Right renal cortex interstitium (tissue), 3 donors: ENCODE measurements around the gene PDYN. TPM values are rescaled to one million over a fixed set of nuclear protein-coding genes. Genes with fewer than 3 reads are reported as not detected.

ENCODE experiments used
- DNase-seq, 3 donors: peaks; one replicate each; pipeline ENCODE4 v3.0.0-alpha.2; 2013; ENCODE audit warnings: low read depth in 3 of 3, low spot score in 2 of 3
- polyA plus RNA-seq, 3 donors: library from polyadenylated mRNA; unstranded; fragments of 120-200 nt; gene quantifications; one replicate each; pipeline ENCODE4 v1.2.1, GENCODE V29; 2013; ENCODE audit not compliant: insufficient read length in 3 of 3

The PDYN gene
- polyA plus RNA-seq, 3 donors, result 0.23 to 0.75 (median 0.43) TPM

- no peak for DNase-seq
Measured at GRCh38 chr20:1937316-1937976, 56.4 kb downstream of the PDYN start.

GRCh38 chr20:1935696-1936366, 58.0 kb downstream of the PDYN start:
- no peak for DNase-seq

DNA sequence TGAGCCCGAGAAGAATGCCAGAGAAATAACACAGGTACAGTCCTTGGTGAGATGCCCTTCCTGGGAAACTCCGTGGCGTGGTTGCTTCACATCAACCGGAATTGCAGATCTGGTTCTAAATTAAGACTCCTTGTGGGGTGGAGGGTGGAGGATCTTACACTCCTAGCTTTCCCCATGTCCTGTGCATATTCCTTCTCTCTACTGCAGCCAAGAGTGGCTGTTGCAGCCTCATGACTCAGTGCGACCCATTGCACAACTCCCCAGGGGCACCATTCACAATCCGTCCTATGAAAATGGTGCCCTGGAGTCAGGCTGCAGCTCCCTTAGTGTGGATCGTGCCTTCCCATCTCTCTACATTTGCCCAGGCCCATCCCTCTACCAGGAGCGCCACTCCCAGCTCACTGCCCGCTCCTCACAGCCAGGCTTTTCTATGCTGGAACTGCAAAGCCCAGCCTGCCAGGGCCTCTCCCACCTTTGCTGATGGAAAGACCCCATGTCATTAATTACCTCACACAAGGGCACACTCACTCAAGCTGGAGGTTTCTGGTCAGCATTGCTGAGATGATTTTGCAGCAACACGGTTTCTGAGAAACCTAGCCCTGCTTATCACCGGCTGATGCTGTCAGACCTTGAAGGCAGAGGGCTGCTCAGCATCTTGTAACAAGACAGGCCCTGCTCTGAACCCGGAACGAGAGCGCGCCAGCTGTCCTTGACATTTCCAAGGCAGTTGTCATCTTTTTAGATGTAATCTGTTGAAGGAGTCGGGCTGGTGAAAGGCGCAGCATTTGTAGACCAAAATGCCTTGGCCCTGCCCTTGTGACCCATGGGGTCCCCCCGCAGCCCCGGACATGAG, 58.9 kb downstream of the PDYN start:
- no peak for DNase-seq

GRCh38 chr20:1934156-1934555, 59.7 kb downstream of the PDYN start:
- DNase-seq, result no peak

DNA sequence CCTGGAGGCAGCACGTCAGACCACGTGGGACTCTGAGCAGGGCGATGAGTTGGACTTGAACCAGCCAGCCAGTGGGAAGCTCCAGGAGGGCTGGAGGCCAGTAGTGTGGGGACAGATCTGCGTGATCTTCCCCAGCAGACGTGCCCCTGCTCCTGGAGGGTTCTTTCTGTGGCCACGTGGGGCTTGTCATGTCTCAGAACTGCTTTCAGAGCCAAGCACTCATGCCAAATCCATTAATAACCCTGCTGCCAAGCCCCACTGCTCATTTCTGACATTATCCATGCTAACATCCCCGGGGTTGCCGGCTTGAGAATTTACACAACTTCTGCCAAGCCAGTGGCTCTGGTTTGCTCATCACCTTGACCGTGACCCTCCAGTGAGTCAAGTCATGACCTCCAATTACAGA, 60.4 kb downstream of the PDYN start:
- DNase-seq, result no peak

DNA sequence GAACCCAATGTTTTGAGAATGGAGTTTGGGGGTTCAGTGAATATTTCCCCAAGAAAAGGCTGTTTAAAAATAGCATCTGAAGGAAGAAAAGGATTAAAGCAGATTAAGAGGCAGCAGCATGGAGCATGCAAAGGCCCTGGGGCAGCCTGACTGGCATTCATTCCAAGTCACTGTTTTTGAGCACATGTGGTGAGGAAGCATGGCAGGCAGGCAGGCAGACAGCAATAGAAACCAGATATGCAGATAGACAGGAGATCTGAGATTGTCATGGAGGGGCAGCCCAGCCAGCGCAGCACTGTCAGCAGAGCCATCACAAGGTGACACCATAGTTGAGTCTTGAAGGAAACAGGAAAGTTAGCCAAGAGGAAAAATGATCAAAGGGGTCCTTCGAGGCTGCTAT, 60.9 kb downstream of the PDYN start:
- no peak for DNase-seq

DNA sequence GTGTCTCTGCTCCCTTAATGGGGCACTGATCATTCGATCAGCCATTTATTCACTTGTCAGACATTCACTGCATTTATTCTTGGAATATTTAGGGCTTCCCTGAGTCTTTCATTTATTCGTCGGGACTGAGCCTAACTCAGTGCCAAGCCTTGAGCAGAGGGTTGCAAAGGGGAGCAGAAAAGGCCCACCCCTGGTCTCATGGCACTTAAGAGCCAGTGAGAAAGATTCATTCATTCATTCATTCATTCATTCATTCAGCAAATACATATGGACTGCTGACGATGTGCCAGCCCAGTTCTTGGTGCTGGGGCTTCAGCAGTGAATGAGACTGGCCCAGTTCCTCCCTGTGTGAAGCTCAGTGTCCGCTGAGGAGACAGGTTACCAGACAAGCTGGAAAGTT, 62.0 kb downstream of the PDYN start:
- DNase-seq, result no peak

GRCh38 chr20:1930165-1930564, 63.7 kb downstream of the PDYN start:
- DNase-seq, result no peak

GRCh38 chr20:1929460-1929859, 64.4 kb downstream of the PDYN start:
- DNase-seq, result no peak

- no peak for DNase-seq
Measured at GRCh38 chr20:1928782-1929181, 65.1 kb downstream of the PDYN start.

Other genes with a start within 250 kb of the PDYN start
- gene SIRPA, start 98.7 kb downstream of the PDYN start, polyA plus RNA-seq, result 10 to 100 TPM; 24.6 to 26.2 (median 25.7) TPM
- gene STK35, start 107.8 kb upstream of the PDYN start, polyA plus RNA-seq, result 10 to 100 TPM; 15.3 to 17.3 (median 16.2) TPM